OCI-M1 (cell line): ENCODE measurements around the gene NDUFAF8.
"Not testable (repeated sequence)": the region's sequence is repeated elsewhere in the genome, so short reads cannot be mapped to it uniquely, and the experiment has no call there.

ENCODE experiments used
- DNase-seq: peaks from one replicate; lab custom pipeline; 2025; lab: John Stamatoyannopoulos, UW

NDUFAF8 gene

DNA sequence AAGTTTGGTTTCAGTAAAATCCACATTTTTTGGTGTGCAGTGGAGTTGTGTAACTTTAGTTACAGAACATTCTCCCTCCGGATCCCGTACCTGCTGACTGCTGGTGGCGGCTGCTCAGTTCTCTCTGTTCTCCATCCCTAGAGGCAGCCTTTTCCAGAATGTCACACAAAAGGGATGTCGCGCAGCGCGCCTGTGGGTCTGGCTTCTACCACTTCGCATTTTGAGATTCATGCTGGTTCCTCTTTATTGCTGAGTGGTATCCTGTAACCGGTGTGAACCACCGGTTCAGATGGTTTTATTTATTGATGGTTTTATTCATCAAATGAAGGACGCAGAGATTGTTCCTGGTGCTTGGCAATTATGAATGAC lies 15.4 kb upstream of the NDUFAF8 start:
- no peak for DNase-seq

DNA sequence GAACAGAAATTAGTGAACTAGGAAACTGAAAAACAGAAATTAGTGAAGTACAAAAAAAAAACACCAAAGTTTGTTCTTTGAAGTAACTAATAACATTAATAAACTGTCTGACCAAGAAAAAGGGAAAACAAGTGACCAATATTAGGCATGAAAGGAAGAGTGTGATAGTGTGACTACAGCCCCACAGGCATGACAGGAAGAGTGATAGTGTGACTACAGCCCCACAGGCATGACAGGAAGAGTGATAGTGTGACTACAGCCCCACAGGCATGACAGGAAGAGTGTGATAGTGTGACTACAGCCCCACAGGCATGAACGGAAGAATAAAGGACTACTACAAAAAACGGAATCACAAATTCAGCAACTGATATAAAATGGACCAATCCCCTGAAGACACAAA lies 11.5 kb upstream of the NDUFAF8 start:
- not testable (repeated sequence) for DNase-seq

DNA sequence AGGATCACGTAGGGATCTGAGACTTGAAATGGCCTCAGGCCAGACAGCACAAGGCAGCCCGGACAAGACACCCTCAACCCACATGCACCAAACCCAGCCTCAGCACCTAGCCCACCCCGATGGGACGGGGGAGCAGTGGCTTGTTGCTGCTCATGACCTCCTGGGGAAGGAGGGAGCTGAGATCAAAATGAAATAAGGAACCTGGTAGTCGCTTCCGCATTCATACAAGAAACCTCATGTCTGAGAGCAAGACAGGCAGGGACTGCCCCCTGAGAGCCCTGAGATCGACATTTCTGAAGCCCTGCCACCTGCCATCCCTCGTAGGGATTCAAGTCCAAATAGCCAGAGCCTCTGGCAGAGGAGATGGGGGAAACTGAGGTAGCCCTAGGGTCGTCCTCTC lies 10.7 kb upstream of the NDUFAF8 start:
- no peak for DNase-seq

DNA sequence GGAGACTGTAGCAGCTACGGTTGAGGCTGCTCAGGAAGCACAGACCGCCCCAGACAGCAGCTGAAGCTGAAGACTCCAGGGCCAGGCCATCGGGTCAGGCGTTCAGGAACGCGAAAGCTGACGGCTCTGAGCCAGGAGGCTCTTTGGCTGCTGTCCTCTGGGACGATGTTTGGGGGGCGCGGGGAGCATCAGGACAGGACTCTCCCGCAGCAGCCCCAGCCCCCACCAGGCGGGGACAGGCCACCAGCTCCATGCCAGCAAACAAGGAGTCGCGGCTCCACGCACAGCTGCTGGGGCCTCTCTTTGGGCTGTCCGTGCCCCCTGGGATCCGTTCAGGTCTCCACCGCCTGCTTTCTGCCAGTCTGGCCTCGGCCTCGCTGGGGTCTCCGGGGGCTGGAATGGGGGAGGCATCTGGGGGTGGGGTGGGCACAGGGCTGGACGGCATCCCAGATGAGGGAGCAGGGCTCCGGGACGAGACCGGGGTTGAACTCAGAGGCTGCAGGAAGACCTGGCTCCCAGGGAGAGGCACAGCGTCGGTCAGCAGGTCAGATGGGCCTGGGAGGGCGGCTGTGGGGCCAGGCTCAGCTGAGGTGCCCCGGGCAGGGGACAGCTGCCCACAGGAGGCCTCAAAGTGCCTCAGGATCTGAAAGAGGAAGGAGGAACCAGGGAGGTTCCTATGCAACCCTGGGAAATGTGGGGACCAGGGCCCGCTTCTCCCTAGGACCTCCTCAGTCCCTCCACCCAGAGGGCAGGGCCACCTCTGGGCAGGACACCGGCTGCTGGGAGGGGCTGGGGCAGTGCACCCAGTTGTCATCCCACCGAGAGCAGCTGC lies 10.1 kb upstream of the NDUFAF8 start:
- DNase-seq, result no peak

DNA sequence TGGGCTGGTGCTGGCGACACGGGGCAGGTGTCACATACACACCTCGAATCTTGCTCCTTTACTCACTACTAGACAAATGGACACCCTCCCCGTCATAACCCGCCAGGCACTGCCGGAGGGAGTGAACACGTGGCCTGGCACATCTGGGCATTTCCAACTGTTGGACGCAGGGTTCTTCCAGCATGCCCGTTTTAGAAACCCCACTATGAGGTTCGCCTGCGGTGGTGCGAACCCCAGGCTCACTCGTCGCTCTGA lies 9.5 kb upstream of the NDUFAF8 start:
- DNase-seq, result no peak

DNA sequence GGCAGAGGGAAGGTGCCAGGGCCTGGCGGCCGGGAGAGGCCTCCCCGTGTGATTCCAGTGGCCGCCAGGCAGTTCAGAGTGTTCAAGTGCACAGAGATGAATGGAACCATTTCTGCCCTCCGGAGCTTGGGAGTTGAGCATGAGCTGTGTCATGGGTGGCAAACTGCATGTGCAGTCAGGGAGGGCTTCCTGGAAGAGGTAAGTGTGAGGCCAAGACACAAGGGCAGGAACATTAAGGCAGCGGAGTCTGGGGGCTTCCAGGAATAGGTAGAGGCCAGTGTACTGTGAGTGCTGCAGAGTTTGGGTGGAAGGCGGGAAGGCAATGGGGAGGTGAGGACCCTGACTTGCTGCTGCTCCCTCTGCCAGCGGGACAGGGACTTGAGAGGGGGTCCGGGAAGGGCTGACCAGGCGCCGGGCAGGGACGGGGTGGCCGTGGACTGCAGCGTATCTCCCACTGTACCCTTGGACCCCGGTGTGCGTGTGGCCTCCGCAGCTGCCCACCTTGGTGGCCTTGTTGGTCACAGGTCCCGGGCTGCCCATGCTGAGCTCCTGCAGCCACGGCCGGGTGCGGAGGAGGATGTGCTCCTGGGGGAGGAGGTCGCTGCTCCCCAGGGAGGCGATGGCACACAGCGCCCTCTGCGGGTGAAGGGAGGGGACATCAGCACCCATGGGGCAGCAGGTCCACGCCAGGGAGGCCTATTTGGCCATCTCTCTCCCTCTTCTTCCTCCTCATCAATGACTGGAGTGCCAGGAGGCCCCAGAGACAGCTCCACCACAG lies 8.9 kb upstream of the NDUFAF8 start:
- DNase-seq, result no peak

DNA sequence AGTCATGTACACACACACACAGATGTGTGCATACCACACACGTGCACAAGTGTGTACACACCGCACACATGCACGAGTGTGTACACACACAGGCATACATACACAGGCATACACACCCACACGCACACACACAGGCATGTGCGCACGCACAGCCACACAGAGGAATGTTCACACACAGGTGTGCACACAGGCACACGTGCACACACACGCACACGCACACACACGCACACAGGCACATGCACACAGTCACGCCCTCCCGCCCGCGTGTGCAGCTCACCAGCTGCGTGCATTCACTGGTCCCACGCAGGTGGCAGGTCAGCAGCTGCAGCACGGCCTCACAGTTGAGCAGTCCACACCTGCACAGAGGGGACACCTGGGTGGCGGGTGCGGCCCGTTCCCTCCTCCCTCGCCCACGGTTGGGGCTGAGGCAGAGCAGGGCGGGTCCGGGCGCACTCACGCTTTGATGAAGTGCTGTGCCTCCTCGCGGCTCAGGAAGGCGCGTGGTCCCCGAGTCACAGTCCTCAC lies 7.9 kb upstream of the NDUFAF8 start:
- DNase-seq, result no peak

DNA sequence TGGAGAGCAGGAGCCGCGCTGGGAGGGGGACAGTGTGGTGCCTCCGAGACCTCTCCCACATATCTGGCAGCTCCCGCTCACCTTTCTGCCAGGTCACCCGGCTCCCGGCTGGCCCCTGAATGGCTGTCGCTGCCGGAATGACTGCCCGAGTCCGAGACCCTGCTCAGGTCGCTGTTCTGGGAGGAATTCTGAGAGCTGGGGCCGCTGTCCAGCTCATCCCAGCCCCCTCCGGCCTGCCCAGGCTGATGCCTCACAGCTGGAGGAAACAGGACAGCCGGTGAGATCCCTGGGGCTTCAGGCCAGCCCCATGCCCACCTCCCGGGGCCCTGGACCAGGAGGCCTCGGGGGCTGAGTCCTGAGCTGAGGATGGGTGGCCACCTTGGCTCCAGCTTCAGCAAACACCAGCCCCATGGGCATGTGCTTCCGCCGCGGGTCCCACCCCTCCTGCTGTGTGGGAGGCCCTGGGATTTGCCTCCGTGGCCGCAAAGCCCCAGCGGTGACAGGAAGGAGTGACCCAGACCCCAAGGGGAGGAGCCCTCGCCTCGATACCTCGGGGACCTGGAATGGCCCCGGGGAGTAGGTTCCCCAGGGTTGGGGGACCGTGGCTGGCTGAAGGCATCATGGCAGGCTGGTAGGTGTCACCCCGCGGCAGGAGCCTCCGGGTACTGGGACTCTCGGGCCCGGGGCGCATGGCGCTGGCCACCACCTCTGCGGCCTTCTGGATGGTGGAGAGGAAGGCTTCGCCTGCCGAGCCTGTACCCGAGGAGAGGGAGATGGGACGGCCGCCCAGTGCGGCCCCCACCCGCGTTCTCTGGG lies 7.1 kb upstream of the NDUFAF8 start:
- DNase-seq, result no peak

DNA sequence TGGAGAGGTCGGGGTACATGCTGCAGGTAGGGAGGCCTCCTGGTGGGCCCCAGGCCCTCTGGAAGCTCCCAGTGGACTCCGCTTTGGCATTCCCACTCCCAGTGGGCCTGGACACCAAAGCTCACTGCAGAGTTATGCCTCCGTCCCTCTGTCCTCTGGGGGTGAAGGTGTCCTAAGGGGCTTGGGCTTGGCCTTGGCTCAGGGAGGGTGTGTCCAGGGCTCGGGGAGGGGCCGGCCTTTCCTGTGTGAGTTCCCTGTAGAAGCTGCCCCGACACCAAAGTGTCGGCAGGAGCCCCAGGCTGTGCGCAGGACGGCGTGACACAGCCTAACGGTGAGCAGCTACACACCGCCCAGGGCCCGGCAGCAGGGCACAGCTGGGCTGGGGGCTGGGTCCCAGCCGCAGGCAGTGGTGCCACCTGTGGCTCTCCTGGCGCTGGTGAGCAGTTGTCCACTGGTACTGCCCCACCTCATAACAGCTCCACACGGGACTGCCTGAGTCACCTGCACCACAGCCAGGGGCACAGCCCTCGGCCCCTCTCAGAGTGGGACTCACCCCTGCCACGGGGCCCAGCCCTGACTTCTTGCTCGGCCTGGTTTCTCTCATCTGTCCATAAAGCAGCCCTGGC lies 6.4 kb upstream of the NDUFAF8 start:
- no peak for DNase-seq

DNA sequence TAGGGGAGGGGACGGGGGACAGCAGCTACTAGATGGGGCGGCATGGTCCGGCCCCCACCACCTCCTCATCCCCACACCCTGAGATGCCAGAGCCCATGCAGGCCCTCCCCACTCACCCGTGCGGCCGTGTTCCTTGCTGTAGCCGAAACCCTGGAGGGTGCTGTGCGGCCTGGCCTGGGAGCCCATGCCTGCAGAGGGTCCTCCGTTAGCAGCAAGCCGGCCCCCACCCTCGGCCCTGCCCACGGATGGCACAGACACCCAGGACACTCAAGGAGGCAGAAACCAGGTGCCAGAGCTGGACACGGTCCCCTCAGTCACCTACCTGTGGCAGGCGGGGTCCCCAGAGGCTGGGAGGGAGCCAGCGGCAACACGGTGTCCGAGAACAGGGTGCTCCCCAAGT lies 5.8 kb upstream of the NDUFAF8 start:
- DNase-seq, result no peak

DNA sequence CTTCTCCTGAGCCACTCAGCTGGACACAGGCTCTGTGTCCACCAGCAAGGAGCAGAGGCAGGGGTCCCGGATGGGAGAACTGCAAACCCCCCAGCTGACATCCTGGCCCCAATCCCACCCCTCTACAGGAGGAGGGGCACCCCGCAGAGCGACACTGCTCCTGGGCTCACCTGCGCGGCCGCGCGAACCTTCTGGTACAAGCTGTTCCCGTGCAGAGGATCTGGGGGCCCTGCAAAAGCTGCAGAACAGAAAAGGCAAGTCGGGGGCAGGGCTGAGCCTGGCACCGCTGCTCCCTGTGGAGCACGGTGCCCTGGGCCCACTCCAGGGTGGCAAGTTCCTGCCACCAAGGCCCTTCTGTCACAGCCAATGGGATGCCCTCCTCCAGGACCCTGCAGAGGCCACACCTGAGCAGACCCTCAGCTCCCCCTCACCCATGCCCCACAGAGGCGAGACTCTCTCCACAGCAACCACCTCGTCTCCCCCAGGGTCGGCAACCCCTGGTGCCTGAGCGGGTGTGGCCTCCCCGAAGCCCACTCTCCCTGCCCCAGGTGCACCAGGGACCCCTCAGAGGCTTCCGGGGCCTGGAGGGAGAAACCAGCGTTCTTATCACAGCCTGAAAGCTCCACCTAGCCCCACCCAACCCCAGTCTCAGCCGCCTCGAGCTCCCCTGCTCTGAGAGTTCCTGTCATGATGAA lies 5.2 kb upstream of the NDUFAF8 start:
- DNase-seq, result no peak

DNA sequence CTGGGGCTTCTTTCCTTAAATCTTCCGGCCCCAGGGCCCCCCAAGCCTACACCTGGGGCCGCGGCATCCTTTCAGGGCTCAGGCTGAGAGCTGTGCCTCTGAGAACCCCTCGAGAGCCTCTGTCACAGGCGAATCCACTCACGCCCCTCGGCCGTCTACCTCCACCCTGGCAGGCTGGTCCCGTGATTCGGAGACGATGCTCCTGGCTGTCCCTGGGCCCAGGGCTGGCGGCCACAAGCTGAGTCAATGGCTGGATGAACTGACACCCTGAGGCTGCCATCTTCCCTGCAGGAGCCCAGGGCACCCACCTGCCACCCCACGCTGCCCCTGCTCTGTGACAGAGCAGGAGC lies 4.6 kb upstream of the NDUFAF8 start:
- DNase-seq, result no peak

DNA sequence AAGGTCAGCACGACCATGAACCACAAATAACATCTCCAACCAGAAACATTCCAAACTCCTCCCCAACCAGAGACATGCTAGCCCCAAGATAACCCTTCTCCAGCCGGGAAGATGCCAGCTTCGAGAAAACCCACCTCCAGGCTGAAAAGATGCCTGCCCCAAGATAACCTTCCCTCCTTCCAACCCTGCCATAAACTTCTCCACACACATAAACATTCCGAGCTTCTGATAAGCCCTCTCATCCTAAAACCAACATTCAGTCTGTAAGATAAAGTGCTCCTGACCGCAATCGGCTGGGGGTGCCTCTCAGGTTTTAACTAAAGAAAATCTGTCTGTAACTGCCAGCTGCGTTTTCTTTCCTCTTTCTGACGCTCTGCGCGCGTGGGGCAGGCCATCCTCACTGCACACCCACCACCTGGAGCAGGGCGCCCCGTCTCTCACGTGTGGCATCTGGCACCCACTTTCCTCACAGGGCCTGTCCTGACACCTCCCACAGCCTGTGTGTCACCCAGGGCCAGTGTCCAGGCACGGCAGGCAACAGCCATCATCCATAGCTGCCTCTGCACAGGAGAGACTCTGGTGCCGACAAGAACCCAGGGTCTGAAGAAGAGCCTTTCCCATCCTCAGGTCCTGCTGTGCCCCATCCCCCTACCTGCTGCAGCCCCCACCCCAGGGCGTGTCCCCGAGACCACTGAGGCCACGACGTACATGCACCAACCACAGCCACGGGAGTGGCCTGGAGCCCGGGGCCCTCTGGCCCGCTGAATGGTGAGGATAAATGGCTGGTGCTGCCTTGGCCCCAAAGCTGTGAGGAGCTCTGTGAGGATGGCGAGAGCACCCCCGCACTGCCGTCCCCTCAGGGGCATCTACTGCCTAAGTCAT lies 3.9 kb upstream of the NDUFAF8 start:
- DNase-seq, result peak; percentile 85

DNA sequence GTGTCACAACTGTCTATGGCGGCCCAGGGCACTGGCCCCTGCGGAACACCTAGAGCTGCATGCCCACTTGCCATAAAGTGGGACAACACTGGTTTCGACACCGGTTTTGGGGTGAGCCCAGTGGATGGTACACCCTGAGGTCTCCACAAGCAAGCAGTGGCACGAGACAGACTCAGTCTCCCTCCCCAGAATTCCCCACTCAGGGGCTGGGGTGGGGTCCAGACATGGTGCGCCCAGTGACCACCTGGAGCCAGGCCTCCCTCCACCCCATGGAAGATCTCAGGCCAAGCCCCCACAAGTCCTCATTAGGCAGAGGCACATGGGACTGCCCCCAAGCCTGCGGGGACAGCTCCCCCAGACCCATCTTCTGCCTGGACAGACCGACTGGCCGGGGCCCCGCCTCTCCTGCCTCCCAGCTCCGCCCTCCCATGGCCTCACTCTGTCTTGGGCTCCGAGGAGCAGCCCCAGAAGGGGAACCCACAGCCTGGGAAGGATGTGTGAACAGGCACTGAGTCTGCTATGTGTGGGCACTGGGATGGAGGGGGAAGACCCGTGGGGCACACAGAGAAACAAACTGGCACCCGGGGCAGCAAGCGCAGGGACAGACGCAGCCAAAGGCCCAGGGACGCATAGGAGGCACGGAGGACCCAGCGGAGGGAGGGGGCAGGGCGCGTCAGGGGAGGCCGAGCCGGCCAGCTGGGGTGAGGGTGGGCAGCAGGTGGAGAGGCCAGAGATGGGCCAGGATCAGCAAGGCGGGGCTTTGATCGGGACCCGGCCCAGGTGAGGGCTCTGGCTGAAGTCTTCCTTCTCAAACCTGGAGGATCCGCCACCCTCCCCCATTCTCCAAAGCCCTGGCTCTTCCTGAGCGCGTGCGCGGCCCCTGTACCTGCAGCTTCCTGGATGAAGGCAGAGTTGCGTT lies 3.0 kb upstream of the NDUFAF8 start:
- no peak for DNase-seq

DNA sequence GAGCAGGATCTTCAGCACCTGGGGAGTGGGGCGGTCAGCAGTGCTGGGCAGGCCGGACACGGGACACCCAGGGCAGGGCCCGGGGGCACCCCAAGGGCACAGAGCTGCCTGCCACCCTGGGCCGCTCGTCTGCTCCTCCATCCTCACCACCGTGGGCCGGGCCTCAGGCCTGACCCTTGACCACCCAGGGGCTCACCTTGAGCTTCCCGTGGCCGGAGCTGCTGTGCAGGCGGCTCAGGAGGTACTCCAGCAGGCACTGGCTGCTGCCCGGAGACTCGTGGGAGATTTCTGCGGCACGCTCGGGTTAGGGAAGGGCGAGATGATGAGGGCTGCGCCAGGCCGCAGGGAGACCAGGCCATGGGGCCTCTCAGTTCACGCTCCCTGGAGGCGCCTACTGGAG lies 2.3 kb upstream of the NDUFAF8 start:
- no peak for DNase-seq

DNA sequence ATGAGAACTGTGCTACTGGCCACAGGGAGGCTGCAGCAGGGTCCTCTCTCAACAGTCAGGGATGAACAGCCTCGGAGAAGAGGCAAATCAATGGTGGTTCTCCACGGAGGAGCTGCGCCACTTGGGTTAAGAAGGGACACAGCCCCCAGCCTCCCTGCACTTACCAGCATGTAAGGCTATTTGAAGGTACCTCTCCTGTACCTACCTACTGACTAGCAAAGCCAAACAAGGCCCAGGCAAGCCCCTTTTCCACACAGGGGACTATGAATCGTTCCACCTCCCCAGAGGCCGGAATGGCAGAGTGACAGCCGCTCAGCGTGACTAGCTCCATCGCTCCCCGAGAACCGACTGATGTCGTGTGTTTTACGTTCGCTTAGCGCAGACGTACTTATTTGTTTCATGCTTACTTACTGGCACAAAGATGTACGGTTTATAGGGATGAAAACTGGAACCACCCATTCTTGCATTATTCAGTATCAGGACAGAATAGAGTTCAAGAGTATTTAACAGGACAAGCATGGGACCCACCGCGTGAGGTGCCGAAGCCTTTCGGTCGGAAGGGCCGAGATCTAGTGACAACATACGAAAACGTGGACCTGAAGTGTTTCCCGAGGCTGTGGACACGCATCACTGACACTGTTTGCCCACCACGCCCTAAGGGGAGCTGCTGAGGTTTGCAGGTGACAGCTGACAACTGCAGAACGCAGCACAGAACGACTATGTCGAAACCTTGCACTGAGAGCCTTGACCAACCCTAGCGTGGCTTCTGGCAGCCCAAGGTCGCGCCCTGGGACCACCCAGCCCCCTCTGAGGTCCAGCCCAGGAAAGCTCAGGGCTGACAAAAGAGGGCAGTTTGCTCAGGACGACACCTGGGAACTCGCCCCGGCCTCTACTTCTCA lies 1.3 kb upstream of the NDUFAF8 start:
- DNase-seq, result no peak

DNA sequence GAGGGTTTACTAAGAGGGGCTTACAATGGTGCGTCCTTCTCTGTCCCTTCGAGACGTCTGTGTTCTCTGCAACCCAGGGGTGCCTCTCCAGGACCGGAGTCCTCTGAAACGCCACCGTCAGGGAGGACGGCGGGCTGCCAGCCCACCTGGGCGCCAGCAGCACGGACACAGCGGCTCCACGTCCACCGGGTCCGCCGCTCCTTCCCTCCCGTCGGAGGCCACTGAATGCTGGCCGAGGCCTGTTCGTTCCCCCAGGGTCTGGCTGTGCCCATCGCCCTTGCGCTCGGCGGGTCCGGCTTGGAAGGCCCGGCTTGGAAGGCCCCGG lies 666 bp upstream of the NDUFAF8 start:
- DNase-seq, result no peak

DNA sequence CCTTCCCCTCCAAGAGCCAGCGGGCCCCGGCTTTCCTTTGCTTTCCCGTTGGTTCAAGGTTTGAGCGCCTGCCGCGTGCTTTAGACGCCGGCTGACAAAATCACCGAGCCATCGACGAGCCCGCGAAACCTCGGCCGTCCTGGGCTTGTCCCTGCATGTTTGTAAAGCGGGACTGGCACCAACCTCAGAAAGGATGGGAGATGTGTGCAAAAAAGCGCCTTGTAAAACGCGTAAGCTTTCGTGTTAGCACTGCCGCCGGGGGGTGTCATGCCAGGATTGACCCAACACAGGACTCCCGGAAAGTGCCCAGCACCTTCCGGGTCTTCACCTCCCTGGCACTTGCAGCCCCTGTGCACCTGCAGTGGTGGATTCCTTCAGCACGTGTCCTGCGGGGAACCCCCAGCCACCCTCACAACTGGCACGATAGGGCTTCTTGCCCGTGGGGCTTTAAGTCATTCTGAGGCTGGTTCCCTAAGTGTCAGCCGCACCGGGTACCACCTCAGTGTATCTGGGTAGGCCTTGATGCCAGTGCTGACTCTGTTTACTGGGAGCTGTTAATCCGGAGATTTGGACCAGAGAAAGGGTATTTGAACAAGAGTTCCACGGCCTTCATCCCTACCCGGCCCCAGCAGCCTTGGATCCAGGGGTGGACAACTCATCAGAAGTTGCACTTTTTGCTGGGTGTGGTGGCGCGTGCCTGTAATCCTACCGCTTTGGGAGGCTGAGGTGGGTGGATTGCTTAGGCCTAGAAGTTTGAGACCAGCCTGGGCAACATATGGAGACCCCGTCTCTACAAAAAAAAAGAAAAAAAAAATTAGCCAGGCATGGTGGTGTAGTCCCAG lies 817 bp downstream of the NDUFAF8 start:
- peak; percentile 44 for DNase-seq
